ENCODE measurements around the gene DNMBP. TPM values are rescaled to one million over a fixed set of nuclear protein-coding genes. Genes with fewer than 3 reads are reported as not detected.
"Not testable (repeated sequence)": the region's sequence is repeated elsewhere in the genome, so short reads cannot be mapped to it uniquely, and the experiment has no call there.

Gene DNMBP
- total RNA-seq, 5 donors from 2014 or later (not counting 1 experiment from before 2014, with no cell fraction given): 4.4 to 5.8 (median 4.6) TPM

DNA sequence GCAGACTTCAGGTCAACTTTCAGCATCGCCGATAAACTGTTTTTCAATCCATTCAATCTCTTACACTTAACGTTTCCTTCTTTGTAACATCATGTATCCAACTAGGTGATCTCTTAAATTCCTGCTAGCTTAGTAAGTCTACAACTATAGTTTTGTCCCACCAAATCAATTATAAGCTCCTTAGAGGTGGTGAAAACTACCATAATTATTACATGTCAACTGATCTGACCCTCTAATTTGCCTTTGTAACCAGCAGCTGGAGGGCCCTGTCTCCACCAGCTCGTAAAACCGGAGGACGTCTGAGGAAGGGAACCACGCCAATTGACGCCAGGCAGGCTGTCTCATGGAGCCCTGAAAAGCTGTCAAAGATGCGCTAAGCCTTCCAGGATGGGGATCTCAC lies 113.9 kb downstream of the DNMBP start:
- Mint-ChIP-seq H3K4me3 (no peak overlapping the region), H3K4me1 (no peaks in the 10 kb centered on the region), H3K9me3 (no peaks in the 10 kb centered on the region), H3K27ac (no peak overlapping the region), H3K27me3 (no peaks in the 10 kb centered on the region), H3K36me3 (peaks cover 60% of the 10 kb centered on the region)
- ATAC-seq (replicated peaks in 1 of 4) (no peak), DNase-seq (no peak)
- H3K9me3 ChIP-seq: no peaks in the 10 kb centered on the region
- no peak overlapping the region for H3K4me3 ChIP-seq (ENCODE audit: control insufficient read depth in 1 of 2, extremely low read depth in 1 of 2, low read length in 1 of 2)
- H3K27me3 ChIP-seq (replicated peaks in 1 of 2; ENCODE audit: control insufficient read depth in 2 of 2, extremely low read depth in 1 of 2, insufficient read depth in 2 of 2, low read length in 1 of 2): no peaks in the 10 kb centered on the region
- H3K36me3 ChIP-seq (ENCODE audit: control insufficient read depth in 2 of 2, extremely low read depth in 1 of 2, insufficient read depth in 1 of 2, low read length in 1 of 2): peaks cover 7 to 12% of the 10 kb centered on the region in 2 donors
- no peaks in the 10 kb centered on the region for H3K4me1 ChIP-seq (ENCODE audit: control insufficient read depth in 1 of 2, extremely low read depth in 1 of 2, insufficient read depth in 2 of 2, low read length in 2 of 2)
- H3K27ac ChIP-seq (ENCODE audit: low read length): no peak overlapping the region
- ChIA-PET CTCF (no interaction called here), POLR2A (no interaction called here)
- WGBS (ENCODE audit: insufficient coverage): 97% methylated on average over 6 of the region's 9 CpGs

DNA sequence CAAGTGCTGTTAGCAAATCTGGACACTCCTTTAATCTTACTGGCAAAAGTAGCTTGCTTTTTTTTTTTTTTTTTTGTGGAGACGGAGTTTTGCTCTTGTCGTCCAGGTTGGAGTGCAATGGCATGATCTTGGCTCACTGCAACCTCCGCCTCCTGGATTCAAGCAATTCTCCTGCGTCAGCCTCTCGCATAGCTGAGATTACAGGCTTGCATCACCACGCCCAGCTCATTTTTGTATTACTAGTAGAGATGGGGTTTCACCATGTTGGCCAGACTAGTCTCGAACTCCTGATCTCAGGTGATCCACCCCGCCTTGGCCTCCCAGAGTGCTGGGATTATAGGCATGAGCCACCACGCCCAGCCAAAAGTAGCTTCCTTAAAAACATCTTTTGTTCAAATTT lies 114.7 kb downstream of the DNMBP start:
- CTCF ChIA-PET: not testable (repeated sequence)

DNA sequence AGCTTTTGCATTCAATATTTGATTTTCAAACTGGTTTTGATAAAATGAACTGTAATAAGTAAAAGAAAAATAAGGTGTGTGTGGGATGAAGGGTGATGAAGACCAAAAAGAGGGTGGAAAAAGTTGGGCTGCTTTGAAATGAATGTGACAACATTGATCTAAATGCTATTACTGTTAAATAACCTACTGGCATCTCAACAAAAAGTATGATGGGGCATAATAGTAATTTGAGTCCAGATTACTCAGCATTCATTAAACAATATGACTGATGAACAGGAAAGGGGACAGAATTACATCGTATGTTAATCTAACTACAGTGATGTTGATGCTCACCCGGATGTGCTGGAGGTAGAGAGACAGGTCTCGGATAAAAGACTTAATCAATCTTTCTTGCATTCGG lies 115.1 kb downstream of the DNMBP start:
- Mint-ChIP-seq H3K4me1 (no peaks in the 10 kb centered on the region), H3K4me3 (no peak overlapping the region), H3K9me3 (no peaks in the 10 kb centered on the region), H3K27me3 (no peaks in the 10 kb centered on the region), H3K36me3 (peaks cover 64% of the 10 kb centered on the region), H3K27ac (no peak overlapping the region)
- H3K36me3 ChIP-seq (ENCODE audit: control insufficient read depth in 2 of 2, extremely low read depth in 1 of 2, insufficient read depth in 1 of 2, low read length in 1 of 2): peaks cover 7 to 12% of the 10 kb centered on the region in 2 donors
- H3K9me3 ChIP-seq: no peaks in the 10 kb centered on the region
- no peak overlapping the region for H3K27ac ChIP-seq (ENCODE audit: low read length)
- POLR2A ChIA-PET: interaction anchor here in 1 of 2 donors (0.6 kb wide), 1 partner anchor 100 kb away, joined by 4 read pairs; no protein-coding TSS in a partner anchor
- DNase-seq (no peak), ATAC-seq (replicated peaks in 1 of 4) (no peak)
- no peaks in the 10 kb centered on the region for H3K27me3 ChIP-seq (replicated peaks in 1 of 2; ENCODE audit: control insufficient read depth in 2 of 2, extremely low read depth in 1 of 2, insufficient read depth in 2 of 2, low read length in 1 of 2)
- no peaks in the 10 kb centered on the region for H3K4me1 ChIP-seq (ENCODE audit: control insufficient read depth in 1 of 2, extremely low read depth in 1 of 2, insufficient read depth in 2 of 2, low read length in 2 of 2)
- H3K4me3 ChIP-seq (ENCODE audit: control insufficient read depth in 1 of 2, extremely low read depth in 1 of 2, low read length in 1 of 2): no peak overlapping the region
- no CpG with 5 or more reads among the region's 4 CpGs for WGBS (ENCODE audit: insufficient coverage)
- CTCF ChIA-PET: no interaction called here

More for the DNA sequence above, 114.7 kb downstream of the DNMBP start:
- not testable (repeated sequence) for H3K4me3 Mint-ChIP-seq; H3K27ac Mint-ChIP-seq; H3K4me1 ChIP-seq (ENCODE audit: control insufficient read depth in 1 of 2, extremely low read depth in 1 of 2, insufficient read depth in 2 of 2, low read length in 2 of 2); H3K4me1 Mint-ChIP-seq; DNase-seq; ATAC-seq (replicated peaks in 1 of 4); H3K27ac ChIP-seq (ENCODE audit: low read length); H3K9me3 ChIP-seq; H3K27me3 ChIP-seq (replicated peaks in 1 of 2; ENCODE audit: control insufficient read depth in 2 of 2, extremely low read depth in 1 of 2, insufficient read depth in 2 of 2, low read length in 1 of 2); H3K4me3 ChIP-seq (ENCODE audit: control insufficient read depth in 1 of 2, extremely low read depth in 1 of 2, low read length in 1 of 2); H3K27me3 Mint-ChIP-seq; H3K9me3 Mint-ChIP-seq
- POLR2A ChIA-PET: interaction anchor here in 1 of 2 donors (0.6 kb wide), 1 partner anchor 100 kb away, joined by 4 read pairs; no protein-coding TSS in a partner anchor
- H3K36me3 ChIP-seq (ENCODE audit: control insufficient read depth in 2 of 2, extremely low read depth in 1 of 2, insufficient read depth in 1 of 2, low read length in 1 of 2): peaks cover 7 to 12% of the 10 kb centered on the region in 2 donors
- peaks cover 64% of the 10 kb centered on the region for H3K36me3 Mint-ChIP-seq
- WGBS (ENCODE audit: insufficient coverage): no CpG with 5 or more reads among the region's 9 CpGs

DNA sequence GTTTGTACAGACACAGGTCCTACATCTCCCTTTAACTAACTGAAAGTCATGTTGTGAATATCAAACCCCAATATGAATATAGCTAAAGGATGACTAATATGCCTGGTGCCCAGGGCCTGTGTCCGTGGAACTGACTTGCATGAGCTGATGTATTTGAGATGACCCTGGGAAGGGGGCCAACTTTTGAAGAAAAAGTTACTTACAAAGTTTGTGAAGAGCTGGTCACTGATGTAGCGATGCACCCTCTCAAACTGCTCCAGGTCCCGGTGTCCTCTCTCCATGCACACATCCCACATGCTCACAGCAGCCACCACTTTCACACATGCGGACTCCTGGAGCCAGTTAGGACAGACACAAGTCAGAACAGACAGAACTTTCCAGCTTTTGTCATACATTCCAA lies 121.1 kb downstream of the DNMBP start:
- no peaks in the 10 kb centered on the region for H3K4me1 ChIP-seq (ENCODE audit: control insufficient read depth in 1 of 2, extremely low read depth in 1 of 2, insufficient read depth in 2 of 2, low read length in 2 of 2)
- peaks cover 8 to 9% of the 10 kb centered on the region in 2 donors for H3K36me3 ChIP-seq (ENCODE audit: control insufficient read depth in 2 of 2, extremely low read depth in 1 of 2, insufficient read depth in 1 of 2, low read length in 1 of 2)
- no peak overlapping the region for H3K4me3 ChIP-seq (ENCODE audit: control insufficient read depth in 1 of 2, extremely low read depth in 1 of 2, low read length in 1 of 2)
- peaks cover 34% of the 10 kb centered on the region for H3K36me3 Mint-ChIP-seq
- H3K27ac Mint-ChIP-seq: no peak overlapping the region
- DNase-seq (no peak), ATAC-seq (replicated peaks in 1 of 4) (no peak)
- no peak overlapping the region for H3K27ac ChIP-seq (ENCODE audit: low read length)
- H3K4me3 Mint-ChIP-seq: no peak overlapping the region
- no peaks in the 10 kb centered on the region for H3K9me3 Mint-ChIP-seq
- H3K27me3 ChIP-seq (replicated peaks in 1 of 2; ENCODE audit: control insufficient read depth in 2 of 2, extremely low read depth in 1 of 2, insufficient read depth in 2 of 2, low read length in 1 of 2): no peaks in the 10 kb centered on the region
- no peaks in the 10 kb centered on the region for H3K9me3 ChIP-seq
- ChIA-PET POLR2A (interaction anchor here in 1 of 2 donors (0.6 kb wide), 1 partner anchor 317 kb away, joined by 3 read pairs; no protein-coding TSS in a partner anchor), CTCF (no interaction called here)
- WGBS (ENCODE audit: insufficient coverage): 97% methylated on average over 4 of the region's 4 CpGs
- H3K4me1 Mint-ChIP-seq: no peaks in the 10 kb centered on the region
- H3K27me3 Mint-ChIP-seq: no peaks in the 10 kb centered on the region

DNA sequence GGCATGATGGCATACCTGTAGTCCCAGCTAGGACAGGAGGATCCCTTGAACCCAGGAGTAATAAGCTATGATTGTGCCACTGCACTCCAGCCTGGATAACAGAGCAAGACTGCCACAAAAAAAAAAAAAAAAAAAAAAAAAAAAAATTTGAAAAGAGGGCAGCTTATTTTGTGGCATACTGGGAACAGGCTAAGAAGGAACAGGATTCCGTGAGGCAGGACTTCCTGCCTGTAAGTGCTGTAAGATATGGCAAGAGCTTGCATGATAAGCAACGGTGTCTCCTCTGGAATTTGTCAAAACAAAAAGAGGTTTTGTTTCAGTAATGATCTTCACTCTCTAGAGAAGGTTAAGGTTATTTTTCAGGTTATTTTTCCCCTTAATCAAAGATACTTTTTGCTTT lies 126.2 kb downstream of the DNMBP start:
- peaks cover 8 to 12% of the 10 kb centered on the region in 2 donors for H3K36me3 ChIP-seq (ENCODE audit: control insufficient read depth in 2 of 2, extremely low read depth in 1 of 2, insufficient read depth in 1 of 2, low read length in 1 of 2)
- ChIA-PET POLR2A (interaction anchor here in 1 of 2 donors (1.2 kb wide), 1 partner anchor 13 kb away, joined by 11 read pairs; no protein-coding TSS in a partner anchor), CTCF (no interaction called here)
- H3K27me3 ChIP-seq (replicated peaks in 1 of 2; ENCODE audit: control insufficient read depth in 2 of 2, extremely low read depth in 1 of 2, insufficient read depth in 2 of 2, low read length in 1 of 2): no peaks in the 10 kb centered on the region
- no peak overlapping the region for H3K4me3 ChIP-seq (ENCODE audit: control insufficient read depth in 1 of 2, extremely low read depth in 1 of 2, low read length in 1 of 2)
- ATAC-seq (replicated peaks in 1 of 4): no peak
- no peaks in the 10 kb centered on the region for H3K27me3 Mint-ChIP-seq
- no peak overlapping the region for H3K27ac Mint-ChIP-seq
- whole genome bisulfite sequencing (ENCODE audit: insufficient coverage): 100% methylated on average over 1 of the region's 2 CpGs
- no peak overlapping the region for H3K4me3 Mint-ChIP-seq
- no peaks in the 10 kb centered on the region for H3K9me3 Mint-ChIP-seq
- H3K4me1 Mint-ChIP-seq: peaks cover 1 to 7% (median 5%) of the 10 kb centered on the region in 3 donors
- peaks cover 48% of the 10 kb centered on the region for H3K36me3 Mint-ChIP-seq
- H3K4me1 ChIP-seq (ENCODE audit: control insufficient read depth in 1 of 2, extremely low read depth in 1 of 2, insufficient read depth in 2 of 2, low read length in 2 of 2): no peaks in the 10 kb centered on the region
- no peak overlapping the region for H3K27ac ChIP-seq (ENCODE audit: low read length)
- H3K9me3 ChIP-seq: no peaks in the 10 kb centered on the region
- DNase-seq: no peak

DNA sequence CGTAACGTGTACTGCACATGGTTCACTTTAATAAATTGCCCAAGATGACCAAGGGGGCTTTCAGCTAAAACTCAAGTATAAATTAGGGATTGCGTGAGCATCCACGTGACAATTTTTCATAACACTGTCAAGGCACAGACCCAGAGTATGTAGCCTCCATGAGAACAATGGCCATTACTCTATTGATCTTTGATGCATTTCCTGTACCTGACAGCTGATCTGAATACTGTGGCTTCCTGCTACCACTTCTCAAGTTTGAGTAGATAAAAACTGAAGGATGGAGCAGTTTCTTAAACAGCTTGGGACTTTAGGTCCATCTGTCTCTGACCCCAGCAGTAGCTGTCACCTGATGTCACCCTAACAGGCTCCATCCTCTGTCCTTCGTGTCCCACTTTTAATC lies 128.4 kb downstream of the DNMBP start:
- Histone ChIP-seq H3K27me3 (replicated peaks in 1 of 2; ENCODE audit: control insufficient read depth in 2 of 2, extremely low read depth in 1 of 2, insufficient read depth in 2 of 2, low read length in 1 of 2) (peaks cover 0 to 5% of the 10 kb centered on the region in 2 experiments), H3K9me3 (no peaks in the 10 kb centered on the region), H3K27ac (ENCODE audit: low read length) (no peak overlapping the region), H3K36me3 (ENCODE audit: control insufficient read depth in 2 of 2, extremely low read depth in 1 of 2, insufficient read depth in 1 of 2, low read length in 1 of 2) (peaks cover 4 to 19% of the 10 kb centered on the region in 2 donors), H3K4me3 (ENCODE audit: control insufficient read depth in 1 of 2, extremely low read depth in 1 of 2, low read length in 1 of 2) (no peak overlapping the region), H3K4me1 (ENCODE audit: control insufficient read depth in 1 of 2, extremely low read depth in 1 of 2, insufficient read depth in 2 of 2, low read length in 2 of 2) (no peaks in the 10 kb centered on the region)
- Mint-ChIP-seq H3K4me3 (no peak overlapping the region), H3K27ac (no peak overlapping the region), H3K4me1 (peaks cover 9 to 10% (median 9%) of the 10 kb centered on the region in 3 donors), H3K36me3 (peaks cover 62% of the 10 kb centered on the region), H3K27me3 (peaks cover 4 to 7% of the 10 kb centered on the region in 2 donors), H3K9me3 (no peaks in the 10 kb centered on the region)
- 94% methylated on average over 4 of the region's 5 CpGs for WGBS (ENCODE audit: insufficient coverage)
- ChIA-PET POLR2A (no interaction called here), CTCF (no interaction called here)
- ATAC-seq (replicated peaks in 1 of 4) (no peak), DNase-seq (no peak)

Measured in T-cell (primary cell).